ENCODE results near the gene CYP19A1. TPM values are rescaled to one million over a fixed set of nuclear protein-coding genes. Genes with fewer than 3 reads are reported as not detected.

The CYP19A1 gene
- total RNA-seq, 1 donor from 2014 or later: not detected

GRCh38 chr15:51380999-51381806 is 42.8 kb upstream of the CYP19A1 start:
- TF ChIP-seq CTCF (IDR thresholded peaks at IDR 0.05; ENCODE audit: insufficient read depth, low read length, poor library complexity, severe bottlenecking): peak; percentile 78
- Histone ChIP-seq H3K4me3 (ENCODE audit: low read depth, low read length) (no peak overlapping the region), H3K36me3 (ENCODE audit: control insufficient read depth, insufficient read depth, low read length) (no peaks in the 10 kb centered on the region), H3K27me3 (ENCODE audit: control insufficient read depth, insufficient read depth, low read length) (no peaks in the 10 kb centered on the region)
- DNase-seq (ENCODE audit: low read depth): no peak

- Histone ChIP-seq H3K27me3 (ENCODE audit: control insufficient read depth, insufficient read depth, low read length) (no peaks in the 10 kb centered on the region), H3K4me3 (ENCODE audit: low read depth, low read length) (no peak overlapping the region), H3K36me3 (ENCODE audit: control insufficient read depth, insufficient read depth, low read length) (no peaks in the 10 kb centered on the region)
- no peak for DNase-seq (ENCODE audit: low read depth)
- TF ChIP-seq CTCF (IDR thresholded peaks at IDR 0.05; ENCODE audit: insufficient read depth, low read length, poor library complexity, severe bottlenecking): no peak
Observed at GRCh38 chr15:51379390-51379789, 41.0 kb upstream of the CYP19A1 start.

DNA sequence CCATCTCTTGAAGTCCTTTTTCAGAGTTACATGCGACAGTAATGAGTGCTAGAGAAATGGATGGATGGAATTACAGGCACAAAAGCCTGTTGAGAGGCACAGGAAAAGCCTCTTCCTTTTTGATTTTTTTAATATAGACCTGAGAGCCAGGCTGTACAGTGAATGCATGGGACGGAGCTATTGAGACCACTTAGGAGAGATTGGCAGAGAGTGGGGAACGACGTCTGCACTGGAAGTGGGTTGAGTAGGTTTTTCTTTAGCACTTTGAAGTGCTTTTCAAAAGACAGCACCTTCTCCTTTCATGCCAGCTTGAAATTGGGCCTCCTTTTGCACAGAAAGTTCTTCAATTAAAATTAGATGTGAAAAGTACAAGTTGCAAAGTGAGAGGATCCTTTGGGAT is 40.0 kb upstream of the CYP19A1 start:
- DNase-seq (ENCODE audit: low read depth): no peak
- TF ChIP-seq CTCF (IDR thresholded peaks at IDR 0.05; ENCODE audit: insufficient read depth, low read length, poor library complexity, severe bottlenecking): no peak

GRCh38 chr15:51377038-51377786 is 38.8 kb upstream of the CYP19A1 start:
- no peak for TF ChIP-seq CTCF (IDR thresholded peaks at IDR 0.05; ENCODE audit: insufficient read depth, low read length, poor library complexity, severe bottlenecking)
- Histone ChIP-seq H3K4me3 (ENCODE audit: low read depth, low read length) (no peak overlapping the region), H3K27me3 (ENCODE audit: control insufficient read depth, insufficient read depth, low read length) (no peaks in the 10 kb centered on the region), H3K36me3 (ENCODE audit: control insufficient read depth, insufficient read depth, low read length) (no peaks in the 10 kb centered on the region)
- DNase-seq (ENCODE audit: low read depth): no peak

More for the DNA sequence above, 40.0 kb upstream of the CYP19A1 start:
- H3K4me3 ChIP-seq (ENCODE audit: low read depth, low read length): no peak overlapping the region
- no peaks in the 10 kb centered on the region for H3K36me3 ChIP-seq (ENCODE audit: control insufficient read depth, insufficient read depth, low read length)
- H3K27me3 ChIP-seq (ENCODE audit: control insufficient read depth, insufficient read depth, low read length): no peaks in the 10 kb centered on the region

GRCh38 chr15:51375966-51376640 is 37.7 kb upstream of the CYP19A1 start:
- Histone ChIP-seq H3K36me3 (ENCODE audit: control insufficient read depth, insufficient read depth, low read length) (no peaks in the 10 kb centered on the region), H3K27me3 (ENCODE audit: control insufficient read depth, insufficient read depth, low read length) (no peaks in the 10 kb centered on the region), H3K4me3 (ENCODE audit: low read depth, low read length) (no peak overlapping the region)
- no peak for DNase-seq (ENCODE audit: low read depth)
- TF ChIP-seq CTCF (IDR thresholded peaks at IDR 0.05; ENCODE audit: insufficient read depth, low read length, poor library complexity, severe bottlenecking): no peak
